ENCODE results near the gene GP5. TPM values are rescaled to one million over a fixed set of nuclear protein-coding genes. Genes with fewer than 3 reads are reported as not detected.

Gene GP5
- total RNA-seq, 4 donors from 2014 or later, result not detected

GRCh38 chr3:194369522-194370279 is 29.4 kb downstream of the GP5 start, which contains the start of gene LRRC15:
Gene LRRC15 (minus strand): TSS chr3:194369743. CDS start chr3:194361043, 8,700 bp downstream.
- 11 to 25% methylated on average over 5 to 20 of the region's 21 CpGs for WGBS, 2 donors (ENCODE audit: low coverage in 1 of 2)
- Histone ChIP-seq H3K9me3 (no peaks in the 10 kb centered on the region), H3K27me3 (peaks cover 17% of the 10 kb centered on the region), H3K4me1 (peaks cover 0 to 4% (median 1%) of the 10 kb centered on the region in 4 donors), H3K36me3 (no peaks in the 10 kb centered on the region), H3K4me3 (no peak within 1 kb of the TSS), H3K27ac (no peak within 1 kb of the TSS)
- intact Hi-C loops (cut with DNase I; ENCODE audit: low total_unique reads), result no loop called here
- peak; percentile 14 for DNase-seq
- TF ChIP-seq CTCF (IDR thresholded peaks at IDR 0.05) (no peak), EP300 (IDR thresholded peaks at IDR 0.05; ENCODE audit: low read depth) (no peak), POLR2AphosphoS5 (IDR thresholded peaks at IDR 0.05) (no peak), POLR2A (IDR thresholded peaks at IDR 0.05) (no peak)
- in situ Hi-C loops (cut with MboI; ENCODE audit: low pct_ligation_motif_present in 1 of 4, low pct_unique_long_range_greater_than_20kb in 1 of 4, low sequenced_read_pairs in 3 of 4), result no loop called here

- Histone ChIP-seq H3K4me1 (peaks cover 0 to 7% (median 3%) of the 10 kb centered on the region in 4 donors), H3K36me3 (no peaks in the 10 kb centered on the region), H3K4me3 (no peak overlapping the region), H3K27me3 (peaks cover 17% of the 10 kb centered on the region), H3K27ac (no peak overlapping the region), H3K9me3 (no peaks in the 10 kb centered on the region)
- intact Hi-C loops (cut with DNase I; ENCODE audit: low total_unique reads), result no loop called here
- TF ChIP-seq EP300 (IDR thresholded peaks at IDR 0.05; ENCODE audit: low read depth) (no peak), POLR2AphosphoS5 (IDR thresholded peaks at IDR 0.05) (no peak), POLR2A (IDR thresholded peaks at IDR 0.05) (no peak), CTCF (IDR thresholded peaks at IDR 0.05) (no peak)
- WGBS, 2 donors (ENCODE audit: low coverage in 1 of 2), result 83 to 92% methylated on average over 2 to 6 of the region's 6 CpGs
- DNase-seq, result no peak
- in situ Hi-C loops (cut with MboI; ENCODE audit: low pct_ligation_motif_present in 1 of 4, low pct_unique_long_range_greater_than_20kb in 1 of 4, low sequenced_read_pairs in 3 of 4), result no loop called here
These were observed 30.1 kb downstream of the GP5 start for GRCh38 chr3:194368918-194369317.

- H3K4me3 ChIP-seq, result no peak overlapping the region
- H3K27ac ChIP-seq, result no peak overlapping the region
- peaks cover 0 to 7% (median 3%) of the 10 kb centered on the region in 4 donors for H3K4me1 ChIP-seq
- TF ChIP-seq POLR2AphosphoS5 (IDR thresholded peaks at IDR 0.05) (no peak), POLR2A (IDR thresholded peaks at IDR 0.05) (no peak), CTCF (IDR thresholded peaks at IDR 0.05) (no peak), EP300 (IDR thresholded peaks at IDR 0.05; ENCODE audit: low read depth) (no peak)
- H3K9me3 ChIP-seq, result no peaks in the 10 kb centered on the region
- H3K27me3 ChIP-seq, result peaks cover 17% of the 10 kb centered on the region
- intact Hi-C loops (cut with DNase I; ENCODE audit: low total_unique reads) (no loop called here), in situ Hi-C loops (cut with MboI; ENCODE audit: low pct_ligation_motif_present in 1 of 4, low pct_unique_long_range_greater_than_20kb in 1 of 4, low sequenced_read_pairs in 3 of 4) (no loop called here)
- no peaks in the 10 kb centered on the region for H3K36me3 ChIP-seq
- DNase-seq, result no peak
- WGBS, 2 donors (ENCODE audit: low coverage in 1 of 2), result 65 to 80% methylated on average over 1 to 17 of the region's 18 CpGs
These were observed 30.8 kb downstream of the GP5 start for GRCh38 chr3:194367992-194368841.

- TF ChIP-seq EP300 (IDR thresholded peaks at IDR 0.05; ENCODE audit: low read depth), result no peak
- no peak for TF ChIP-seq POLR2A (IDR thresholded peaks at IDR 0.05)
- no peak for TF ChIP-seq POLR2AphosphoS5 (IDR thresholded peaks at IDR 0.05)
- TF ChIP-seq CTCF (IDR thresholded peaks at IDR 0.05), result no peak
- WGBS, 2 donors (ENCODE audit: low coverage in 1 of 2), result 77% methylated on average over 12 of the region's 12 CpGs; no CpG with 5 or more reads in 1 of the 2 donors
- in situ Hi-C loops (cut with MboI; ENCODE audit: low pct_ligation_motif_present in 1 of 4, low pct_unique_long_range_greater_than_20kb in 1 of 4, low sequenced_read_pairs in 3 of 4), result no loop called here
- no peak overlapping the region for H3K27ac ChIP-seq
- peaks cover 17% of the 10 kb centered on the region for H3K27me3 ChIP-seq
- H3K36me3 ChIP-seq, result no peaks in the 10 kb centered on the region
- DNase-seq, result no peak
- peaks cover 0 to 7% (median 3%) of the 10 kb centered on the region in 4 donors for H3K4me1 ChIP-seq
- H3K4me3 ChIP-seq, result no peak overlapping the region
- intact Hi-C loops (cut with DNase I; ENCODE audit: low total_unique reads), result no loop called here
- H3K9me3 ChIP-seq, result no peaks in the 10 kb centered on the region
These were observed 33.0 kb downstream of the GP5 start for GRCh38 chr3:194365978-194366490.
